H1 (cell line): ENCODE results near the gene SELENOF. TPM values are rescaled to one million over a fixed set of nuclear protein-coding genes. Genes with fewer than 3 reads are reported as not detected.

Source experiments
- CTCF ChIA-PET: fragments of 300-600 bp; sonication (Branson Sonifier 250); formaldehyde crosslinking; loops from one replicate; lab custom pipeline; 2021; ENCODE audit not compliant: partially characterized antibody; lab: Charles Lee
- POLR2A ChIA-PET: fragments of 300-600 bp; sonication (Branson Sonifier 250); formaldehyde crosslinking; loops from one replicate; lab custom pipeline; 2021; ENCODE audit warnings: inconsistent platforms; ENCODE audit not compliant: partially characterized antibody; lab: Charles Lee
- DNase-seq, 2 experiments: peaks; one replicate each; pipeline versions ENCODE4 v3.0.0 to v3.0.0-alpha.2; 2010 to 2022; ENCODE audit warnings: low spot score in 2 of 2, low read depth in 1 of 2, mixed read lengths in 1 of 2
- FAIRE-seq: peaks from 2 replicates; lab custom pipeline; 2011; peaks lifted over from hg19 to GRCh38; lab: Jason Lieb, UNC
- H2AFZ ChIP-seq: 2 replicates; pipeline ENCODE4 v1.8.1; 2012; ENCODE audit warnings: low read length, inconsistent platforms
- H2AK5ac ChIP-seq: 2 replicates; pipeline ENCODE4 v1.6.1; 2013; ENCODE audit warnings: low read depth, low read length
- H2BK120ac ChIP-seq: replicated peaks from 2 replicates; pipeline ENCODE3; 2013; ENCODE audit warnings: low read depth, low read length, inconsistent platforms
- H2BK12ac ChIP-seq: 2 replicates; pipeline ENCODE4 v1.6.1; 2013; ENCODE audit warnings: low read depth, low read length
- H2BK15ac ChIP-seq: 2 replicates; pipeline ENCODE4 v1.6.1; 2013; ENCODE audit warnings: low read length
- H2BK20ac ChIP-seq: 2 replicates; pipeline ENCODE4 v1.6.1; 2013; ENCODE audit warnings: low read length
- H2BK5ac ChIP-seq: 2 replicates; pipeline ENCODE4 v1.6.1; 2013; ENCODE audit warnings: low read depth, low read length
- H3K14ac ChIP-seq: 2 replicates; pipeline ENCODE4 v1.6.1; 2013; ENCODE audit warnings: inconsistent platforms; ENCODE audit not compliant: insufficient read length
- H3K18ac ChIP-seq: 2 replicates; pipeline ENCODE4 v1.6.1; 2013; ENCODE audit warnings: low read length; ENCODE audit errors: extremely low read depth
- H3K23ac ChIP-seq: 2 replicates; pipeline ENCODE4 v1.6.1; 2013; ENCODE audit warnings: inconsistent platforms; ENCODE audit not compliant: insufficient read length
- H3K23me2 ChIP-seq: 2 replicates; pipeline ENCODE4 v1.6.1; 2013; ENCODE audit warnings: low read depth, low read length
- H3K27ac ChIP-seq: 2 replicates; pipeline ENCODE4 v1.6.1; 2011; ENCODE audit warnings: low read depth, low read length, inconsistent platforms
- H3K27me3 ChIP-seq, 4 experiments: replicated peaks in 1 of 4; 1 replicate in 1 of 4; 2 replicates in 3 of 4; pipeline versions ENCODE4 v1.6.1 to v1.8.1; 2011 to 2013; ENCODE audit warnings: low read length in 3 of 4, mild to moderate bottlenecking in 3 of 4, inconsistent platforms in 2 of 4, mixed read lengths in 2 of 4, moderate library complexity in 1 of 4; ENCODE audit not compliant: control insufficient read depth in 3 of 4, insufficient read depth in 3 of 4; ENCODE audit errors: extremely low read depth in 1 of 4
- H3K36me3 ChIP-seq, 4 experiments: 2 replicates each; pipeline versions ENCODE4 v1.6.1 to v1.8.1; 2011 to 2013; ENCODE audit warnings: mild to moderate bottlenecking in 4 of 4, low read length in 3 of 4, moderate library complexity in 2 of 4, control low read depth in 1 of 4, inconsistent platforms in 1 of 4; ENCODE audit not compliant: insufficient read depth in 4 of 4, control insufficient read depth in 2 of 4
- H3K4ac ChIP-seq: replicated peaks from 2 replicates; pipeline ENCODE3; 2013; ENCODE audit warnings: low read length, low read depth, mixed read lengths, inconsistent platforms; ENCODE audit not compliant: insufficient read length
- H3K4me1 ChIP-seq, 4 experiments: replicated peaks in 1 of 4; 1 replicate in 1 of 4; 2 replicates in 3 of 4; pipeline versions ENCODE4 v1.6.1 to v1.8.1; 2011 to 2013; ENCODE audit warnings: low read length in 3 of 4, inconsistent platforms in 2 of 4, mixed read lengths in 1 of 4; ENCODE audit not compliant: insufficient read depth in 4 of 4, control insufficient read depth in 3 of 4
- H3K4me2 ChIP-seq, 2 experiments: 2 replicates each; pipeline versions ENCODE4 v1.6.1 to v1.8.1; 2011 to 2013; ENCODE audit warnings: low read depth in 2 of 2, low read length in 2 of 2, control low read depth in 1 of 2, inconsistent platforms in 1 of 2, mild to moderate bottlenecking in 1 of 2; ENCODE audit not compliant: insufficient read depth in 1 of 2
- H3K4me3 ChIP-seq, 4 experiments: fragments of 200-600, 300-600 bp in 1 of 4; sonication (generic), shearing (Covaris generic), sonication (Bioruptor Twin) in 1 of 4; 2 replicates each; pipeline versions ENCODE4 v1.5.1 to v1.8.1; 2011 to 2016; ENCODE audit warnings: low read length in 4 of 4, low read depth in 3 of 4, control low read depth in 2 of 4, inconsistent platforms in 2 of 4, mild to moderate bottlenecking in 2 of 4, mixed read lengths in 1 of 4, moderate library complexity in 1 of 4; ENCODE audit not compliant: insufficient read depth in 2 of 4; ENCODE audit errors: extremely low read depth in 1 of 4
- H3K56ac ChIP-seq: replicated peaks from 2 replicates; pipeline ENCODE3; 2013; ENCODE audit warnings: low read depth, mild to moderate bottlenecking, mixed read lengths, low read length, inconsistent platforms; ENCODE audit not compliant: insufficient read length
- H3K79me1 ChIP-seq: 2 replicates; pipeline ENCODE4 v1.6.1; 2013; ENCODE audit warnings: low read depth, low read length, control low read depth
- H3K79me2 ChIP-seq, 2 experiments: 2 replicates each; pipeline versions ENCODE4 v1.6.1 to v1.8.1; 2012 to 2013; ENCODE audit warnings: low read length in 2 of 2, mild to moderate bottlenecking in 2 of 2, inconsistent platforms in 1 of 2; ENCODE audit not compliant: insufficient read depth in 2 of 2, control insufficient read depth in 1 of 2
- H3K9ac ChIP-seq, 4 experiments: replicated peaks in 1 of 4; 1 replicate in 1 of 4; 2 replicates in 3 of 4; pipeline versions ENCODE4 v1.6.1 to v1.8.1; 2011 to 2013; ENCODE audit warnings: low read depth in 3 of 4, low read length in 3 of 4, control low read depth in 2 of 4, mild to moderate bottlenecking in 2 of 4, moderate library complexity in 2 of 4, inconsistent platforms in 1 of 4; ENCODE audit errors: extremely low read depth in 1 of 4
- H3K9me3 ChIP-seq, 2 experiments: 2 replicates each; pipeline versions ENCODE4 v1.6.1 to v1.8.1; 2012 to 2013; ENCODE audit warnings: mild to moderate bottlenecking in 2 of 2, moderate library complexity in 2 of 2, control low read depth in 1 of 2, inconsistent platforms in 1 of 2, low read depth in 1 of 2, low read length in 1 of 2, mixed read lengths in 1 of 2; ENCODE audit not compliant: insufficient read depth in 2 of 2
- H4K20me1 ChIP-seq, 2 experiments: replicated peaks in 1 of 2; 2 replicates each; pipeline versions ENCODE3 to v1.8.1; 2011 to 2013; ENCODE audit warnings: inconsistent platforms in 2 of 2, low read length in 2 of 2, mild to moderate bottlenecking in 1 of 2; ENCODE audit not compliant: insufficient read depth in 2 of 2, control insufficient read depth in 1 of 2
- H4K5ac ChIP-seq: 2 replicates; pipeline ENCODE4 v1.6.1; 2013; ENCODE audit warnings: low read length, low read depth, mixed read lengths, inconsistent platforms; ENCODE audit not compliant: insufficient read length
- H4K8ac ChIP-seq: 2 replicates; pipeline ENCODE4 v1.8.0; 2013; ENCODE audit warnings: mild to moderate bottlenecking, moderate library complexity, low read length, inconsistent platforms; ENCODE audit not compliant: insufficient read depth; ENCODE audit errors: extremely low read depth
- H4K91ac ChIP-seq: replicated peaks from 2 replicates; pipeline ENCODE3; 2013; ENCODE audit warnings: low read length, mixed read lengths, inconsistent platforms; ENCODE audit not compliant: insufficient read length
- BCL11A ChIP-seq, 2 experiments: IDR thresholded peaks; one replicate each; pipeline ENCODE4 v1.6.1; 2011; ENCODE audit warnings: low read depth in 2 of 2, low read length in 2 of 2, mild to moderate bottlenecking in 2 of 2
- EGR1 ChIP-seq: IDR thresholded peaks from 2 replicates; pipeline ENCODE4 v1.6.1; 2011; ENCODE audit warnings: low read depth, low read length, borderline replicate concordance
- GABPA ChIP-seq: IDR thresholded peaks from 2 replicates; pipeline ENCODE4 v1.6.1; 2011; ENCODE audit warnings: mild to moderate bottlenecking, low read length, moderate library complexity, borderline replicate concordance; ENCODE audit not compliant: insufficient read depth
- KDM5A ChIP-seq: fragments of 200-600 bp; IDR thresholded peaks from 2 replicates; pipeline ENCODE4 v1.7.1; 2012; ENCODE audit warnings: mild to moderate bottlenecking, low read length, inconsistent platforms, mixed read lengths
- POLR2A ChIP-seq, 2 experiments: IDR thresholded peaks; 1 replicate in 1 of 2; 2 replicates in 1 of 2; pipeline ENCODE4 v1.6.1; 2011; ENCODE audit warnings: low read depth in 2 of 2, low read length in 2 of 2, mild to moderate bottlenecking in 2 of 2; ENCODE audit errors: control extremely low read depth in 1 of 2
- RBBP5 ChIP-seq: IDR thresholded peaks from 2 replicates; pipeline ENCODE4 v1.7.1; 2012; ENCODE audit warnings: low read depth, mild to moderate bottlenecking, inconsistent platforms, low read length, moderate library complexity, borderline replicate concordance
- RFX5 ChIP-seq: IDR thresholded peaks from 2 replicates; pipeline ENCODE4 v1.6.1; 2011; ENCODE audit warnings: low read depth, low read length, improper control_type of control experiment, borderline replicate concordance
- WGBS, 2 experiments: shearing (Covaris generic) in 1 of 2; methylation state at CpG; one replicate each; pipeline versions ENCODE4 v1.1.6 to v1.1.7; 2013 to 2015; ENCODE audit warnings: low lambda C conversion rate in 2 of 2, mixed read lengths in 2 of 2, inconsistent platforms in 1 of 2, low coverage in 1 of 2, missing lambda C conversion rate in 1 of 2; ENCODE audit not compliant: insufficient replicate concordance in 2 of 2, insufficient coverage in 1 of 2, insufficient read length in 1 of 2; ENCODE audit errors: extremely low coverage in 1 of 2, missing lambda C conversion rate in 1 of 2; 5-methylcytosine and 5-hydroxymethylcytosine counted together
- polyA plus RNA-seq, 7 experiments: library from polyadenylated mRNA; depleted of rRNA in 3 of 7; stranded (reverse) in 5 of 7; unstranded in 2 of 7; fragments of >200 nt in 5 of 7; fragments of 200-250 nt in 2 of 7; gene quantifications; 1 replicate in 5 of 7; 2 replicates in 1 of 7; 4 replicates in 1 of 7; pipeline versions ENCODE4 v1.2.1 to v1.2.3, GENCODE V29; 2011 to 2013; ENCODE audit warnings: missing spikeins in 2 of 7, mixed read lengths in 2 of 7
- total RNA-seq: library from RNA; stranded (reverse); fragmentation: NEBNext Ultra II Directional; extraction: Animal tissue kit (Norgen Biotek cat#: 25700); gene quantifications from 2 replicates; pipeline ENCODE4 v1.2.1, GENCODE V29; 2021
- TF ChIP-seq, protein P1 (sequence below): IDR thresholded peaks from 2 replicates; pipeline ENCODE4 v1.6.1; 2012; ENCODE audit warnings: inconsistent platforms

SELENOF gene
- total and polyA plus RNA-seq, 2 of the 8 experiments (the other 6 are each of a cell fraction or from before 2014, with no cell fraction given): 70.7 to 163 TPM

DNA sequence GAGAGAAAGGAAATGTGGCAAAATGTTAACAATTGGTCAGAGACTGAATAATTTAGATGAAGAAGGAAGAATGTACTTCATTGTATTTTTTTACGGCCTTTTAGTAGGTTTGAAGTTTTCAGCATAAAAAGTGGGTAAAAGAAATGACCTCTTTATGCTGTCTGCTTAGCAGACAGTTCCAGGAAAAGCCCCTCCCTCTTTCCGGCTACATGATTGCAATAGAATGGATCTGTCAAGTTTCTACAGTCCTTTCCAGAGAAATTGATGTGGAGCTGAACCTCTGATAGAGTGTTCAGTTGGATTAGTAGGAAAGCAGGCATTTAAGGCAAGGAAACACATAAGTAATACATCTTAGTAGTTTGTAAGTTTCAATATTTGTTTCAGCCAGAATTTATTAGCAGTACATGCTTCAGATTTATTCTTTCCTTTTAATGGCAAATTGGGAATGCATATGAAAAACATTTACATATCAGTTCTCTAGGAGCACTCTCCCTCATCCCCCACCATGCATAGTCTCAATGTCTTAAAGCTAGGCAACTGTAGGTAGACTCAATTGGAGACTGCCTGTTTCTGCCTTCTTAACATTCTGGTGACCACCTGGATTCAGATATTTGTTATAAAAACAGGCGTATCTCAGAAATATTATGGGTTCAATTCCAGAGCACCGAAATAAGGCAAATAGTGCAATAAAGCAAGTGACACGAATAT, 36.9 kb upstream of the SELENOF start:
- Histone ChIP-seq H3K27me3 (no peaks in the 10 kb centered on the region), H2BK15ac (no peak overlapping the region), H3K4me3 (no peak overlapping the region), H4K5ac (no peak overlapping the region), H2AK5ac (no peak overlapping the region), H2AFZ (no peak overlapping the region), H3K79me2 (peaks cover 3 to 95% of the 10 kb centered on the region in 2 experiments; a peak in 3 of 4 replicates), H2BK12ac (no peak overlapping the region), H3K9me3 (peaks cover 0 to 2% of the 10 kb centered on the region in 2 experiments; a peak in 1 of 4 replicates), H4K8ac (no peak overlapping the region), H3K14ac (no peak overlapping the region), H3K18ac (no peak overlapping the region), H2BK5ac (no peak overlapping the region), H3K27ac (no peak overlapping the region), H3K36me3 (no peaks in the 10 kb centered on the region), H2BK20ac (no peak overlapping the region), H3K79me1 (peaks cover 2% of the 10 kb centered on the region; the same call in 1 of the 2 replicates), H3K4me2 (no peak overlapping the region), H3K4ac (no peak overlapping the region), H3K9ac (no peak overlapping the region), H3K23me2 (no peaks in the 10 kb centered on the region), H3K23ac (no peak overlapping the region), H4K91ac (no peak overlapping the region), H2BK120ac (no peak overlapping the region), H3K56ac (no peak overlapping the region), H4K20me1 (peaks cover 0 to 1% of the 10 kb centered on the region in 2 experiments), H3K4me1 (peaks cover 0 to 10% (median 4%) of the 10 kb centered on the region in 4 experiments; a peak in 4 of 7 replicates)
- POLR2A ChIA-PET: no interaction called here
- DNase-seq: no peak
- 86% methylated on average over 5 of the region's 5 CpGs; no CpG with 5 or more reads in 1 of the 2 experiments for WGBS, 2 experiments
- FAIRE-seq: no peak
- CTCF ChIA-PET: no interaction called here
- TF ChIP-seq BCL11A (IDR thresholded peaks at IDR 0.05; ENCODE audit: low read depth in 2 of 2, low read length in 2 of 2) (no peak), RBBP5 (no peak), RFX5 (no peak), GABPA (no peak), POLR2A (IDR thresholded peaks at IDR 0.05; ENCODE audit: control extremely low read depth in 1 of 2, low read depth in 2 of 2, low read length in 2 of 2) (no peak), KDM5A (no peak), EGR1 (no peak)
- TF ChIP-seq, protein P1, sequence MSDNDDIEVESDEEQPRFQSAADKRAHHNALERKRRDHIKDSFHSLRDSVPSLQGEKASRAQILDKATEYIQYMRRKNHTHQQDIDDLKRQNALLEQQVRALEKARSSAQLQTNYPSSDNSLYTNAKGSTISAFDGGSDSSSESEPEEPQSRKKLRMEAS: no peak
